Measurements from ENCODE around the gene GMEB2.

DNA sequence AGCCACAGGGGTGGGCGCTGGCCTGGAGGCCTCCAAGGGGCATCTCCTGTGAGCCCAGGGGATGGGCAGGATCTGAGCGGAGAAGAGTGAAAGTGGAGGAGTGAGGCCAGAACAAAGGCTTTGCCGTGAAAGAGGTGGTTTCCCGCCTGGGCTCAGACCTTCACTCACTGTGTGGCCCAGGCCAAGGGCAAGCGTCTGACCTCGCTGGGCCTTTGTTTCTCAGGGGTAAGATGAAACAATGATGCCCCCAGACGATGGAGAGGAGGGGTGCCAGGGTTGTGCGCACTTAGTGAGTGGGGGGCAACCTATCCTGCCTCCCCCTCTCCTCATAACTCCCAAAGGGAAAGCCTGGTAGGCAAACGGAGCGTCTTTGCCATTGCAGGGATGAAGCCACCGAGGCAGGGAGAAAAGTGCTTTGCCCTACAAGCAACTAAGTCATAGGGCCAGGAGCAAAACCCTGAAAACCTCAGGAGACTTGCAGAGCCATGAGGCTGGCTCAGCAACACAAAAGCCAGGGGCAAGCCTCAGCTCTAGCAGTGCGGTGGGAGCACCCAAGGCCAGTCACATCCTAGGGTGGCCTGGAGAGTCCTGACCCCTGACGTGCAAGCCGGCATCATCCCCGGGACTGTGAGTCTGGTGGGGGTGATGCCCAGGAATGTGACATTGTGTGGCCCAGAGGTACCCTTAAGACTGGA lies 27.2 kb upstream of the GMEB2 start:
- TF ChIP-seq, protein P1, sequence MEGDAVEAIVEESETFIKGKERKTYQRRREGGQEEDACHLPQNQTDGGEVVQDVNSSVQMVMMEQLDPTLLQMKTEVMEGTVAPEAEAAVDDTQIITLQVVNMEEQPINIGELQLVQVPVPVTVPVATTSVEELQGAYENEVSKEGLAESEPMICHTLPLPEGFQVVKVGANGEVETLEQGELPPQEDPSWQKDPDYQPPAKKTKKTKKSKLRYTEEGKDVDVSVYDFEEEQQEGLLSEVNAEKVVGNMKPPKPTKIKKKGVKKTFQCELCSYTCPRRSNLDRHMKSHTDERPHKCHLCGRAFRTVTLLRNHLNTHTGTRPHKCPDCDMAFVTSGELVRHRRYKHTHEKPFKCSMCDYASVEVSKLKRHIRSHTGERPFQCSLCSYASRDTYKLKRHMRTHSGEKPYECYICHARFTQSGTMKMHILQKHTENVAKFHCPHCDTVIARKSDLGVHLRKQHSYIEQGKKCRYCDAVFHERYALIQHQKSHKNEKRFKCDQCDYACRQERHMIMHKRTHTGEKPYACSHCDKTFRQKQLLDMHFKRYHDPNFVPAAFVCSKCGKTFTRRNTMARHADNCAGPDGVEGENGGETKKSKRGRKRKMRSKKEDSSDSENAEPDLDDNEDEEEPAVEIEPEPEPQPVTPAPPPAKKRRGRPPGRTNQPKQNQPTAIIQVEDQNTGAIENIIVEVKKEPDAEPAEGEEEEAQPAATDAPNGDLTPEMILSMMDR (IDR thresholded peaks at IDR 0.05): no peak
- TF ChIP-seq EZH2 (IDR thresholded peaks at IDR 0.05): no peak
- TF ChIP-seq EZH2phosphoT487 (IDR thresholded peaks at IDR 0.05): no peak
